Measurements from ENCODE around the gene TMEM115. TPM values are rescaled to one million over a fixed set of nuclear protein-coding genes. Genes with fewer than 3 reads are reported as not detected.
A peak's percentile ranks its signal among the peaks of the same experiment; 100 is the strongest.

TMEM115 gene
- total and polyA plus RNA-seq, 3 donors from 2014 or later: 37.6 to 72.4 (median 63.2) TPM

- H3K36me3 ChIP-seq (ENCODE audit: low read depth, missing control alignments): no peaks in the 10 kb centered on the region
- peak; percentile 69 to 83 (median 77) for TF ChIP-seq CTCF (IDR thresholded peaks at IDR 0.05)
- no peak for TF ChIP-seq POLR2A (IDR thresholded peaks at IDR 0.05)
- no peak overlapping the region for H3K4me3 ChIP-seq
- WGBS, 2 donors: 32 to 52% methylated on average over 2 to 4 of the region's 4 CpGs
- H3K27me3 ChIP-seq: no peaks in the 10 kb centered on the region
- intact Hi-C loops (cut with DNase I; ENCODE audit: low total_unique reads): loop anchor here (10.0 kb wide), 1 partner anchor 70 kb away; no protein-coding TSS in a partner anchor
- DNase-seq: peak; percentile 78
- H3K9me3 ChIP-seq: no peaks in the 10 kb centered on the region
- H3K4me1 ChIP-seq: peaks cover 52% of the 10 kb centered on the region
- peak overlapping the region in 1 of 2 donors; percentile 96 for H3K27ac ChIP-seq
Observed at GRCh38 chr3:50324351-50325112, 34.8 kb downstream of the TMEM115 start.

- WGBS, 2 donors: 56% methylated on average over 4 to 5 of the region's 5 CpGs
- DNase-seq: no peak
- Histone ChIP-seq H3K27me3 (no peaks in the 10 kb centered on the region), H3K9me3 (no peaks in the 10 kb centered on the region), H3K36me3 (ENCODE audit: low read depth, missing control alignments) (no peaks in the 10 kb centered on the region), H3K27ac (peak overlapping the region in 1 of 2 donors; percentile 96), H3K4me1 (peaks cover 52% of the 10 kb centered on the region), H3K4me3 (no peak overlapping the region)
- intact Hi-C loops (cut with DNase I; ENCODE audit: low total_unique reads): loop anchor here (10.0 kb wide), 1 partner anchor 69 kb away; no protein-coding TSS in a partner anchor
- TF ChIP-seq POLR2A (IDR thresholded peaks at IDR 0.05): no peak
- no peak for TF ChIP-seq CTCF (IDR thresholded peaks at IDR 0.05)
Observed at GRCh38 chr3:50323614-50324199, 35.6 kb downstream of the TMEM115 start.

GRCh38 chr3:50323092-50323600 is 36.2 kb downstream of the TMEM115 start:
- no peaks in the 10 kb centered on the region for H3K9me3 ChIP-seq
- no peak for DNase-seq
- H3K27ac ChIP-seq: peak overlapping the region; percentile 93 to 96
- H3K36me3 ChIP-seq (ENCODE audit: low read depth, missing control alignments): no peaks in the 10 kb centered on the region
- no peak for TF ChIP-seq CTCF (IDR thresholded peaks at IDR 0.05)
- TF ChIP-seq POLR2A (IDR thresholded peaks at IDR 0.05): no peak
- intact Hi-C loops (cut with DNase I; ENCODE audit: low total_unique reads): loop anchor here (10.0 kb wide), 1 partner anchor 68 kb away; no protein-coding TSS in a partner anchor
- WGBS, 2 donors: 25 to 31% methylated on average over 4 of the region's 4 CpGs
- no peaks in the 10 kb centered on the region for H3K27me3 ChIP-seq
- peaks cover 48% of the 10 kb centered on the region for H3K4me1 ChIP-seq
- H3K4me3 ChIP-seq: no peak overlapping the region

- no peak for TF ChIP-seq CTCF (IDR thresholded peaks at IDR 0.05)
- TF ChIP-seq POLR2A (IDR thresholded peaks at IDR 0.05): no peak
- no peaks in the 10 kb centered on the region for H3K36me3 ChIP-seq (ENCODE audit: low read depth, missing control alignments)
- 3 to 8% methylated on average over 6 to 31 of the region's 31 CpGs for WGBS, 2 donors
- peak within 1 kb of the TSS; percentile 76 to 82 for H3K4me3 ChIP-seq
- intact Hi-C loops (cut with DNase I; ENCODE audit: low total_unique reads): loop anchor here (10.0 kb wide), 1 partner anchor 68 kb away; no protein-coding TSS in a partner anchor
- peak; percentile 64 for DNase-seq
- no peaks in the 10 kb centered on the region for H3K27me3 ChIP-seq
- H3K4me1 ChIP-seq: peaks cover 52% of the 10 kb centered on the region
- peak within 1 kb of the TSS; percentile 93 to 96 for H3K27ac ChIP-seq
- no peaks in the 10 kb centered on the region for H3K9me3 ChIP-seq
Observed at GRCh38 chr3:50322386-50323091, 36.8 kb downstream of the TMEM115 start, which contains the start of gene HYAL2. HYAL2 (minus strand) TSS chr3:50322745; CDS start chr3:50320489, 2,256 bp downstream.
